ENCODE measurements around the gene CRYBG3.
"Not testable (repeated sequence)": the region's sequence is repeated elsewhere in the genome, so short reads cannot be mapped to it uniquely, and the experiment has no call there.

Gene CRYBG3

GRCh38 chr3:97892852-97893251, 71.0 kb downstream of the CRYBG3 start:
- in situ Hi-C loops (cut with HindIII; ENCODE audit: low sequenced_read_pairs), result no loop called here

GRCh38 chr3:97895216-97895615, 73.4 kb downstream of the CRYBG3 start:
- in situ Hi-C loops (cut with HindIII; ENCODE audit: low sequenced_read_pairs), result no loop called here

- in situ Hi-C loops (cut with HindIII; ENCODE audit: low sequenced_read_pairs), result no loop called here
These were observed 74.3 kb downstream of the CRYBG3 start for GRCh38 chr3:97896129-97896528.

- in situ Hi-C loops (cut with HindIII; ENCODE audit: low sequenced_read_pairs), result no loop called here
These were observed 74.7 kb downstream of the CRYBG3 start for GRCh38 chr3:97896547-97896946.

- in situ Hi-C loops (cut with HindIII; ENCODE audit: low sequenced_read_pairs), result no loop called here
These were observed 77.5 kb downstream of the CRYBG3 start for GRCh38 chr3:97899331-97899730.

- in situ Hi-C loops (cut with HindIII; ENCODE audit: low sequenced_read_pairs), result no loop called here
These were observed 79.8 kb downstream of the CRYBG3 start for GRCh38 chr3:97901313-97902248.

- in situ Hi-C loops (cut with HindIII; ENCODE audit: low sequenced_read_pairs), result not testable (repeated sequence)
These were observed 88.0 kb downstream of the CRYBG3 start for GRCh38 chr3:97909830-97910229.

GRCh38 chr3:97910236-97910831, 88.5 kb downstream of the CRYBG3 start:
- in situ Hi-C loops (cut with HindIII; ENCODE audit: low sequenced_read_pairs), result not testable (repeated sequence)

GRCh38 chr3:97910931-97911351, 89.1 kb downstream of the CRYBG3 start:
- in situ Hi-C loops (cut with HindIII; ENCODE audit: low sequenced_read_pairs), result no loop called here

- in situ Hi-C loops (cut with HindIII; ENCODE audit: low sequenced_read_pairs), result no loop called here
These were observed 89.6 kb downstream of the CRYBG3 start for GRCh38 chr3:97911459-97911858.

- in situ Hi-C loops (cut with HindIII; ENCODE audit: low sequenced_read_pairs), result no loop called here
These were observed 92.6 kb downstream of the CRYBG3 start for GRCh38 chr3:97914388-97914787.

- in situ Hi-C loops (cut with HindIII; ENCODE audit: low sequenced_read_pairs), result no loop called here
These were observed 94.8 kb downstream of the CRYBG3 start for GRCh38 chr3:97916576-97916975.

GRCh38 chr3:97917813-97918536, 96.2 kb downstream of the CRYBG3 start:
- in situ Hi-C loops (cut with HindIII; ENCODE audit: low sequenced_read_pairs), result no loop called here

- in situ Hi-C loops (cut with HindIII; ENCODE audit: low sequenced_read_pairs), result no loop called here
These were observed 105.9 kb downstream of the CRYBG3 start for GRCh38 chr3:97927704-97928103.

- in situ Hi-C loops (cut with HindIII; ENCODE audit: low sequenced_read_pairs), result no loop called here
These were observed 107.2 kb downstream of the CRYBG3 start for GRCh38 chr3:97928986-97929385.

- in situ Hi-C loops (cut with HindIII; ENCODE audit: low sequenced_read_pairs), result no loop called here
These were observed 108.2 kb downstream of the CRYBG3 start for GRCh38 chr3:97930018-97930417.

GRCh38 chr3:97931218-97931617, 109.4 kb downstream of the CRYBG3 start:
- in situ Hi-C loops (cut with HindIII; ENCODE audit: low sequenced_read_pairs), result no loop called here

GRCh38 chr3:97932387-97932801, 110.6 kb downstream of the CRYBG3 start:
- in situ Hi-C loops (cut with HindIII; ENCODE audit: low sequenced_read_pairs), result no loop called here

GRCh38 chr3:97934980-97935695, 113.3 kb downstream of the CRYBG3 start:
- in situ Hi-C loops (cut with HindIII; ENCODE audit: low sequenced_read_pairs), result no loop called here

- in situ Hi-C loops (cut with HindIII; ENCODE audit: low sequenced_read_pairs), result no loop called here
These were observed 114.0 kb downstream of the CRYBG3 start for GRCh38 chr3:97935842-97936241.

- in situ Hi-C loops (cut with HindIII; ENCODE audit: low sequenced_read_pairs), result no loop called here
These were observed 115.4 kb downstream of the CRYBG3 start for GRCh38 chr3:97937205-97937604.

Data from DLD1 (cell line).